ENCODE measurements around the gene GFOD1. TPM values are rescaled to one million over a fixed set of nuclear protein-coding genes. Genes with fewer than 3 reads are reported as not detected.

Gene GFOD1
- total RNA-seq, 1 donor from 2014 or later: 20.2 TPM

DNA sequence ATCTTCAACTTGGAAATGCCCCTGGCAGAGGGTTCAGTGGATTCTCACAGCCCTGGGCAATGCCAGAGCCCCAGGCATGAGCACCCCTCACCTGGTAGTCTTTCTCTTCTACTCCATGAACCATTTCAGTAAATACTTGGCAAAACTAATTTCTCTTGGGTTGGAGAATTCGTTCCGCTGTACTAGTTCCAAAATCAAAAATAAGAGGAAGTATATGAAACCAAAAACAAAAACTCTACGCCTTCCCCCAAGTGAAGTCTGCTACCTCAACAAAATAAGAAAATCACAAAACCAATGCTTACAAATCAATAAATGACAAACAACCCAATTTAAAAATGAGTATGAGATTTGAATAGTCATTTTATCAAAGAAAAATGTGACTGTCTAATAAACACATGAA, 12.6 kb downstream of the GFOD1 start:
- Histone ChIP-seq H3K9me3 (no peaks in the 10 kb centered on the region), H3K27me3 (ENCODE audit: low read depth) (no peaks in the 10 kb centered on the region), H3K27ac (no peak overlapping the region), H3K4me1 (no peaks in the 10 kb centered on the region), H3K4me3 (no peak overlapping the region), H3K36me3 (peaks cover 11% of the 10 kb centered on the region)
- intact Hi-C loops (cut with DNase I): no loop called here
- TF ChIP-seq, protein P1, sequence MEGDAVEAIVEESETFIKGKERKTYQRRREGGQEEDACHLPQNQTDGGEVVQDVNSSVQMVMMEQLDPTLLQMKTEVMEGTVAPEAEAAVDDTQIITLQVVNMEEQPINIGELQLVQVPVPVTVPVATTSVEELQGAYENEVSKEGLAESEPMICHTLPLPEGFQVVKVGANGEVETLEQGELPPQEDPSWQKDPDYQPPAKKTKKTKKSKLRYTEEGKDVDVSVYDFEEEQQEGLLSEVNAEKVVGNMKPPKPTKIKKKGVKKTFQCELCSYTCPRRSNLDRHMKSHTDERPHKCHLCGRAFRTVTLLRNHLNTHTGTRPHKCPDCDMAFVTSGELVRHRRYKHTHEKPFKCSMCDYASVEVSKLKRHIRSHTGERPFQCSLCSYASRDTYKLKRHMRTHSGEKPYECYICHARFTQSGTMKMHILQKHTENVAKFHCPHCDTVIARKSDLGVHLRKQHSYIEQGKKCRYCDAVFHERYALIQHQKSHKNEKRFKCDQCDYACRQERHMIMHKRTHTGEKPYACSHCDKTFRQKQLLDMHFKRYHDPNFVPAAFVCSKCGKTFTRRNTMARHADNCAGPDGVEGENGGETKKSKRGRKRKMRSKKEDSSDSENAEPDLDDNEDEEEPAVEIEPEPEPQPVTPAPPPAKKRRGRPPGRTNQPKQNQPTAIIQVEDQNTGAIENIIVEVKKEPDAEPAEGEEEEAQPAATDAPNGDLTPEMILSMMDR (IDR thresholded peaks at IDR 0.05): no peak
- ATAC-seq: no peak
- no peak for DNase-seq

DNA sequence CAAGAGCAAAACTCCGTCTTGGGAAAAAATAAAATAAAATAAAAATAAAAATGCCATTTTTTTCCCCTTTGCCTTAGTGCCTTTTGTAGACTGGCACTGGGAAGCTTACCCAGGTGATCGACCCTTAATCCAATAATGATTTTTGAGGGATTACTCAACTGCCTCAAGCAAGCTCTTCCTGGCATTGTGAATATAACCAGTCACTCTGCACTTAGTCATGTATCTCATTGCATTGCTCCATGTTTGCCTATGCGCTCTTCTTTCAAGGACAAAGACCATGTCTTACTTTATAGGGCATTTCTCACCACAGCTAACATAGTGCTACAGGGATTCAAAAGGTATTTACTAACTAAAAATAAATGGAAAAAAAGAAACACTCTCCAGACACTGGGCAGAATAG, 13.0 kb downstream of the GFOD1 start:
- no peaks in the 10 kb centered on the region for H3K9me3 ChIP-seq
- DNase-seq (no peak), ATAC-seq (no peak)
- H3K27ac ChIP-seq: no peak overlapping the region
- H3K27me3 ChIP-seq (ENCODE audit: low read depth): no peaks in the 10 kb centered on the region
- no peak overlapping the region for H3K4me3 ChIP-seq
- TF ChIP-seq, protein P1 (IDR thresholded peaks at IDR 0.05): no peak
- H3K4me1 ChIP-seq: no peaks in the 10 kb centered on the region
- H3K36me3 ChIP-seq: peaks cover 13% of the 10 kb centered on the region
- intact Hi-C loops (cut with DNase I): no loop called here

DNA sequence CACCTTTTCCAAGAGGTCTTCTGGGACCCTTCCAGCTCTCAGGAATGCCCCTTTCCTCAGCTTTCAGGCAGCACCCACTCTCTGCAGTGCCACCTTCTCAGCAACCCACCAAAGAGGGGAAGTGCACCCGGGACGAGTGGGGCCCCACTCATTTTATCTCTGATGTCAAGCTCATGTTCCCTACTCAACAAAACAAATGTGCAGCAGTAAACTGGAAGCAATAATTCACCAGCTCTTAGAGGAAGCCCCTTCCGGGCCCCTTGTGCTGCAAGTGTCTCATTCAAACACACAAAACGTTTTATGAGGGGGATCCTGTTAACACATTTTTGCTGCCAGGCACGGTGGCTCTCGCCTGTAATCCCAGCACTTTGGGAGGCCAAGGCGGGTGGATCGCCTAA, 13.6 kb downstream of the GFOD1 start:
- H3K9me3 ChIP-seq: no peaks in the 10 kb centered on the region
- no peaks in the 10 kb centered on the region for H3K4me1 ChIP-seq
- ATAC-seq (no peak), DNase-seq (no peak)
- TF ChIP-seq, protein P1 (IDR thresholded peaks at IDR 0.05): no peak
- H3K27ac ChIP-seq: no peak overlapping the region
- no peaks in the 10 kb centered on the region for H3K27me3 ChIP-seq (ENCODE audit: low read depth)
- no peak overlapping the region for H3K4me3 ChIP-seq
- peaks cover 7% of the 10 kb centered on the region for H3K36me3 ChIP-seq
- intact Hi-C loops (cut with DNase I): no loop called here

DNA sequence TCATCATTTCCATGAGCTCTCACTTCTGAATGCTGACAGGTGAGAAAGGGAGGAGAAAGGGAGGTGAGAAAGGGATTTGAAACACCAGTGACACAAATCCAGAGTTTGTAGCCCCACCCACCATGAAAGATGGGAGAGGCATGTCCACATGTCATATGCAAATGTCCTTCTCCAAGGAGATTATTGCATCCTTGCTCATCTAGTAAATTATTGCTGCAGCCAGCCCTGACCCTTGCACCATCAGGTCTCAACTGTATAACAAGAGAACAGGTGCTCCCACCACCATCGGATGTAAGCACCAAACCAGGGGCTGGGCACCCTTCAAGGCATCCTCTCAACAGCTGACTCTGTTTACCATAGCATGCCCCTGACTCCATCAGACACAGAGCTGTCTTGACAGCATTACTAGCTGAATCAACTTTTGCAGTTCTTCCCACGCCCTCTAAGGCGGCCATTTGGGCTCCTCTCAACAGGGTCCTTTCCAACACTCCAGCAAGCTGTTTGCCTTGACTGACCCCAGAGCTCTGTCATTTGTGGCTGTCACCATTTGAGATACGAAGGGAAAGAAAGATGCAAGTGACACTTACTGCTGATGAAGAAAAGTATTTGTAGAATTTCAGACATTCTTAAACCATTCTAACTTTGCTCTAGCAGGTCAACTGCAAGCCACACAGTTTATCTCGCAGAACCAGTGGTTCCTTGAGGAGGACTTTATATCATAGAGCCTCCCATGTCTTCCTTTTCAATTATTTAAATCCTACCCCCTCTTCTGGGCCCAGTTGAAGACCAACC, 14.2 kb downstream of the GFOD1 start:
- Histone ChIP-seq H3K9me3 (peaks cover 3% of the 10 kb centered on the region), H3K27ac (no peak overlapping the region), H3K4me1 (no peaks in the 10 kb centered on the region), H3K27me3 (ENCODE audit: low read depth) (no peaks in the 10 kb centered on the region), H3K36me3 (peaks cover 7% of the 10 kb centered on the region), H3K4me3 (no peak overlapping the region)
- intact Hi-C loops (cut with DNase I): no loop called here
- ATAC-seq: no peak
- TF ChIP-seq, protein P1 (IDR thresholded peaks at IDR 0.05): no peak
- no peak for DNase-seq

DNA sequence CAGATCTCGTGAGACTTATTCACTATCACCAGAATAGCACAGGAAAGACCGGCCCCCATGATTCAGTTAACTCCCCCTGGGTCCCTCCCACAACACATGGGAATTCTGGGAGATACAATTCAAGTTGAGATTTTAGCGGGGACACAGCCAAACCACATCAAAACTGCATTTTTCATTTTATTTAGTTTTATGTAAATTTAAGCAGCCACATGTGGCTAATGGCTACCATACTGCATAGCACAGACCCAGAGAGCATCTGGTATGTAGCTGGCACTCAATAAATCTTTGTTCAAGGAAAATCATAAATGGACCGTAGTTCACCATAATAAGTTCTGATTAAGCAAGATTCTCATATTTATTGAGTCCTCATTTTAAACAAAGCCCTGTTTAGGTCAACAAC, 15.3 kb downstream of the GFOD1 start:
- intact Hi-C loops (cut with DNase I): no loop called here
- no peak for DNase-seq
- H3K9me3 ChIP-seq: peaks cover 4% of the 10 kb centered on the region
- TF ChIP-seq, protein P1 (IDR thresholded peaks at IDR 0.05): no peak
- no peak overlapping the region for H3K4me3 ChIP-seq
- H3K4me1 ChIP-seq: no peaks in the 10 kb centered on the region
- H3K27ac ChIP-seq: no peak overlapping the region
- H3K27me3 ChIP-seq (ENCODE audit: low read depth): no peaks in the 10 kb centered on the region
- no peak for ATAC-seq
- H3K36me3 ChIP-seq: peaks cover 7% of the 10 kb centered on the region

All from lower lobe of right lung (tissue), 2 donors.